ENCODE results near the gene TSC22D3.

DNA sequence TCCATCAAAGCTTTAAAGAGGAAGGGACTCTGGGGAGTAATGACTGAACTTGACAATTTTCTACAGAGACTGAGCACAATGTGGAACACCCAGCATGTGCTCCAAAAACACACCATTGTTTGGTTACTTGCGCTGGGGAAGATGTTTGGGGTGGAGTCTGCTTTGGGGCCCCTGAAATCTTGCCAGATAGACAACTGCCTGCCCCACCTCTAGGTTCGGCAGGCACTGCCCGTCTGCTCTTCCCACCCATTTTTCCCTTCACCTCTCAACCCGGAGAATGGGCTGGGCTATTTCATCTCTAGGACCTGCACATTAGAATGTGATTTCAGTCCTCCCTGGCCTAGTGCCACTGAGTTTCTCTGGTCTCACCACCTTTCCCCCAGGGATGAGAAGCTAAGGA, 41.9 kb downstream of the TSC22D3 start:
- TF ChIP-seq, protein P1, sequence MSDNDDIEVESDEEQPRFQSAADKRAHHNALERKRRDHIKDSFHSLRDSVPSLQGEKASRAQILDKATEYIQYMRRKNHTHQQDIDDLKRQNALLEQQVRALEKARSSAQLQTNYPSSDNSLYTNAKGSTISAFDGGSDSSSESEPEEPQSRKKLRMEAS (IDR thresholded peaks at IDR 0.05; ENCODE audit: low read depth, low read length), result no peak
- TF ChIP-seq, protein P2, sequence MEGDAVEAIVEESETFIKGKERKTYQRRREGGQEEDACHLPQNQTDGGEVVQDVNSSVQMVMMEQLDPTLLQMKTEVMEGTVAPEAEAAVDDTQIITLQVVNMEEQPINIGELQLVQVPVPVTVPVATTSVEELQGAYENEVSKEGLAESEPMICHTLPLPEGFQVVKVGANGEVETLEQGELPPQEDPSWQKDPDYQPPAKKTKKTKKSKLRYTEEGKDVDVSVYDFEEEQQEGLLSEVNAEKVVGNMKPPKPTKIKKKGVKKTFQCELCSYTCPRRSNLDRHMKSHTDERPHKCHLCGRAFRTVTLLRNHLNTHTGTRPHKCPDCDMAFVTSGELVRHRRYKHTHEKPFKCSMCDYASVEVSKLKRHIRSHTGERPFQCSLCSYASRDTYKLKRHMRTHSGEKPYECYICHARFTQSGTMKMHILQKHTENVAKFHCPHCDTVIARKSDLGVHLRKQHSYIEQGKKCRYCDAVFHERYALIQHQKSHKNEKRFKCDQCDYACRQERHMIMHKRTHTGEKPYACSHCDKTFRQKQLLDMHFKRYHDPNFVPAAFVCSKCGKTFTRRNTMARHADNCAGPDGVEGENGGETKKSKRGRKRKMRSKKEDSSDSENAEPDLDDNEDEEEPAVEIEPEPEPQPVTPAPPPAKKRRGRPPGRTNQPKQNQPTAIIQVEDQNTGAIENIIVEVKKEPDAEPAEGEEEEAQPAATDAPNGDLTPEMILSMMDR (IDR thresholded peaks at IDR 0.05; ENCODE audit: low read depth, low read length), result no peak
- TF ChIP-seq POLR2A (IDR thresholded peaks at IDR 0.05; ENCODE audit: extremely low read depth, insufficient read length), result no peak
